Omental fat pad (tissue), 4 donors: ENCODE results near the gene TMEM117. TPM values are rescaled to one million over a fixed set of nuclear protein-coding genes. Genes with fewer than 3 reads are reported as not detected.

Experiments
- ATAC-seq: fragments of 150-250 bp; one replicate; pipeline ENCODE4 v1.9.1; 2016; ENCODE audit warnings: mild to moderate bottlenecking, moderate library complexity; ENCODE audit not compliant: low FRiP score
- DNase-seq: peaks from one replicate; pipeline ENCODE4 v3.0.0-alpha.2; 2019; ENCODE audit warnings: low spot score
- total RNA-seq, 4 donors: library from RNA; depleted of rRNA; stranded (reverse); fragments of >200 nt; gene quantifications; one replicate each; pipeline ENCODE4 v1.1.0, GENCODE V29; 2016
- TF ChIP-seq, protein P1 (sequence below), 3 donors: fragments of 450-650 bp; IDR thresholded peaks; one replicate each; pipeline ENCODE4 v1.5.1; 2016 to 2017; ENCODE audit warnings: antibody characterized with exemption in 3 of 3, mild to moderate bottlenecking in 3 of 3, moderate library complexity in 2 of 3

The TMEM117 gene
- total RNA-seq, 4 donors from 2014 or later = 7.5 to 13.1 (median 8.2) TPM

DNA sequence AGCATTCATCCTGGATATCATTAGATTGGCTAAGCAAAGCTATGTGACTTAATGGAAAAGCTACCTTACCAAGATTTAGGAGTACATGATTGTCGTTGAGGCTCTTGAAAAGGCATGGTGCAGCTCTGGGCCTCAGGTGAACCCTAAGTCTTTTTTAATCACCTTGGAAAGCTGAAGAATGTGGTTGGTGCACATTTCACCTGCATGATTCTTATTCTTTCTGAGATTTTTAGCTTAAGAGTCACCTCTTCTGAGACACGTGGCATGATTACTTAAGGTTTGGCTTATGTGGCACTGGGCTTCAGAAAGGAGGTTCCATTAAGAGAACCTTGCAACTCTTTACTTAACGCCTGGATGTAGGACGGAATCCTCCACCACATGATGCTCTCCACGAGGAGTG lies 498.5 kb downstream of the TMEM117 start:
- no peak for ATAC-seq
- no peak for DNase-seq
- TF ChIP-seq, protein P1, sequence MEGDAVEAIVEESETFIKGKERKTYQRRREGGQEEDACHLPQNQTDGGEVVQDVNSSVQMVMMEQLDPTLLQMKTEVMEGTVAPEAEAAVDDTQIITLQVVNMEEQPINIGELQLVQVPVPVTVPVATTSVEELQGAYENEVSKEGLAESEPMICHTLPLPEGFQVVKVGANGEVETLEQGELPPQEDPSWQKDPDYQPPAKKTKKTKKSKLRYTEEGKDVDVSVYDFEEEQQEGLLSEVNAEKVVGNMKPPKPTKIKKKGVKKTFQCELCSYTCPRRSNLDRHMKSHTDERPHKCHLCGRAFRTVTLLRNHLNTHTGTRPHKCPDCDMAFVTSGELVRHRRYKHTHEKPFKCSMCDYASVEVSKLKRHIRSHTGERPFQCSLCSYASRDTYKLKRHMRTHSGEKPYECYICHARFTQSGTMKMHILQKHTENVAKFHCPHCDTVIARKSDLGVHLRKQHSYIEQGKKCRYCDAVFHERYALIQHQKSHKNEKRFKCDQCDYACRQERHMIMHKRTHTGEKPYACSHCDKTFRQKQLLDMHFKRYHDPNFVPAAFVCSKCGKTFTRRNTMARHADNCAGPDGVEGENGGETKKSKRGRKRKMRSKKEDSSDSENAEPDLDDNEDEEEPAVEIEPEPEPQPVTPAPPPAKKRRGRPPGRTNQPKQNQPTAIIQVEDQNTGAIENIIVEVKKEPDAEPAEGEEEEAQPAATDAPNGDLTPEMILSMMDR (IDR thresholded peaks at IDR 0.05) = no peak

DNA sequence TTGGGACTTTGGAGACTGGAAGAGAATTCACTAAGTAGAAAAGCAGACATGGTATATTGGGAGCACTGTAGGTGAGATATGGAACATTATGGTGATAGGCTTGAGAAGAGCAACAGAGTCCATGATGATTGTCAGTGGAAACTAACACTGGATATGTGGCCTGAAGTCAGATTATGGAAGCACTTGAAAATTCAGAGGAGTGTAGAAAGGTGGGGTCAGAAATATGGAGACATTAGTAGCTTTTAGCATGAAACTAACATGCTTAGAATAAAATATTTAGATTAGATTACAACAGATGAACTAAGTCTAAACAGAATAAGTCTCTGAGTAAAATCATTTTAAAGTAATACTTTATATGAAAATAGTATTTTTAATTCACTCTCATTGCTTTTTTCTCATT lies 499.1 kb downstream of the TMEM117 start:
- TF ChIP-seq, protein P1 (IDR thresholded peaks at IDR 0.05) = no peak
- no peak for ATAC-seq
- DNase-seq = no peak

DNA sequence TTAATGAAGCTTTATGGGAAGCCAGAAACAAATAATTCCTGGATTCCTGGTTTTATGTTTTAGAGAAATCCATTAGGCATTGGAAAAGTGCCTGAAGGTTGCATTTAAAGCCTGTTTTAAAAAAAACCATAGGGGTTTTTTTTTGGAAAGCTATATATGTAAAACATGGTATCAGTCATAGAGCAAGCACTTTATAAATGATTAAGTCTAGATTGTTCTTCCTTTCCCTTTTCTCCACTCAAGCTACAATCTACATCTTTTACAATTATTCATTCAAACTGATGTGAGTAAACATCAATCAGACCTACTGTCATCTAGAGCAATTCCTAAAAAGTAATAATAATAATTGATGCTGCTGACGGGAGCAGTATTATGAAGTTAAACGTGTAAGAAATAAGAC lies 500.7 kb downstream of the TMEM117 start:
- TF ChIP-seq, protein P1 (IDR thresholded peaks at IDR 0.05) = no peak
- DNase-seq (no peak), ATAC-seq (no peak)

DNA sequence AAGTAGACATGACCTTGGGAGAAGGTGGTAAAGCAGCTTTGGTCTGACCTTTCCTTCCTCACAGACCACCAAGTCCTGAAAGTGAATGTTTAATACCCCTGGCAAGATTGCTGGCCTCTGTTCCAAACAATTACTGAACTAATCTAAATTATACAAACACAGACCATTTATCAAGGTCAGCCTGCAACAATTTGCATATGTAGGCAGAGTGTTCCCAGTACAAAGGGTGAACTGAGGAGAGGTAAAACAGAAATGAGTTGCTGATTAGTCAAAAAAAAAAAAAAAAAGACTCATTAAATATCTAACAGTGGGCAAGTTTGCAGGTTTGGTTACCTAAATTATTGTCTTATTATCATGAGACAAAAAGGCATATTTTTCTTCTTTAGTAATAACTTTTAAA lies 506.5 kb downstream of the TMEM117 start:
- no peak for ATAC-seq

DNA sequence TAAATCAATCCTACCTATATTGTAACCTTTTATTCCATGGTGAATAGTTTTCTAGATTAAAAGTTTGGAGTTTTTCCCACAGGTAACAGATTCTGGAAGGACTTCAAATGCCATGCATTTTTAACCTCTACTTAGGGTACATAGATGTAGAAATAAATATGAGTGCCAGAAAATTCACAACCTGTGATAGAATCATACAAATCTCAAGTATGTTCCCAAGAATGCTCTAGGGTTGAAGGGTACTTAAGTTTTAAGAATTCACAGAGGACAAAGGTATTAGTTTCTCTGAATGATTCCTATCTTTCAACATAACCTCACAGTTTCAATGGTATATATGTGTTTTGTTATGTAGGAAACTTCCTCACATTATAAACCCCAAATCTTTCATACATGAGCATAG lies 511.3 kb downstream of the TMEM117 start:
- no peak for DNase-seq
- ATAC-seq = no peak
- TF ChIP-seq, protein P1 (IDR thresholded peaks at IDR 0.05) = no peak

More for the DNA sequence above, 506.5 kb downstream of the TMEM117 start:
- TF ChIP-seq, protein P1 (IDR thresholded peaks at IDR 0.05) = no peak
- no peak for DNase-seq

DNA sequence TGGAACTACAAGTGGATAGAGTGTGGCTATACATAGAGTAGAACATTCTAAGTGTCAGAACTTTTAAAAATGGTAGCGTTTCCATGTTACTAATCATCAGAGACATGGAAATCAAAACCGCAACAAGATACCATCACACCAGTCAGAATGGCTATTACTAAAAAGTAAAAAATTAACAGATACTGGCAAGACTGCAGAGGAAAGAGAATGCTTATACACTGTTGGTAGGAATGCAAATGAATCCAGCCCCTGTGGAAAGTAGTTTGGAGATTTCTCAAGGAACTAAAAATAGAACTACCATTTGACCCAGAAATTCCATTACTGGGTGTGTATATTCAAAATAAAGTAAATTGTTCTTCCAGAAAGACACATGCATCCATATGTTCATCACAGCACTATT lies 521.6 kb downstream of the TMEM117 start:
- TF ChIP-seq, protein P1 (IDR thresholded peaks at IDR 0.05) = no peak
- DNase-seq (no peak), ATAC-seq (no peak)

DNA sequence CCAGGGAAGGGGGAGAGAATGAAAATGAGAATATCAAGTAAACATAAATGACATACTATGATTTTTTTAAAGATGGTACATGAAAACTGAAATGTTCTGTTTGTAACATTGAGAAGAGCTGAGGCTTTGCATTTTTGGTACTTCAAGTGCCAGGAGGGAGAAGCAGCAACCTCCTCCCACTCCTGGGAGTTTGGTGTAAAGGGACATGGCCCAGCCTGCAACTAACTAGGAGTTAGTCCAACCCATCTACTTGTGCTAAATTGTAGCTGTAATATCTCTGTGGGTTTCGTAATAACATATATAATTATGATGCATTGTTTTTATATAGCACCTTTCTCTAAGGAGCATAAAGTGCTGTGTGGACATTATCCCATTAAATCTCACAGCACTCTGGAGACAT lies 522.8 kb downstream of the TMEM117 start:
- ATAC-seq (no peak), DNase-seq (no peak)
- TF ChIP-seq, protein P1 (IDR thresholded peaks at IDR 0.05) = no peak
